CD4-positive, alpha-beta memory T cell (primary cell): ENCODE data around the gene ARID3B. TPM values are rescaled to one million over a fixed set of nuclear protein-coding genes. Genes with fewer than 3 reads are reported as not detected.

ENCODE experiments used
- CTCF ChIA-PET: fragments of 350-600 bp; sonication (Branson Sonifier 250); formaldehyde crosslinking; loops from one replicate; lab custom pipeline; 2021; ENCODE audit warnings: inconsistent platforms; ENCODE audit not compliant: partially characterized antibody; lab: Charles Lee
- POLR2A ChIA-PET: fragments of 350-600 bp; sonication (Branson Sonifier 250); formaldehyde crosslinking; loops from one replicate; lab custom pipeline; 2021; ENCODE audit not compliant: partially characterized antibody; lab: Charles Lee
- DNase-seq, 5 donors: peaks; one replicate each; pipeline versions ENCODE4 v3.0.0 to v3.0.0-alpha.2; 2020 to 2022; ENCODE audit warnings: mixed read lengths in 1 of 5
- H3K27ac ChIP-seq: one replicate; pipeline ENCODE4 v1.7.0; 2013; ENCODE audit warnings: low read depth, low read length
- H3K27me3 ChIP-seq: 2 replicates; pipeline ENCODE4 v1.7.0; 2013; ENCODE audit warnings: mild to moderate bottlenecking, low read length, moderate library complexity; ENCODE audit not compliant: insufficient read depth
- H3K36me3 ChIP-seq: 2 replicates; pipeline ENCODE4 v1.7.0; 2013; ENCODE audit warnings: mild to moderate bottlenecking, low read length, moderate library complexity; ENCODE audit not compliant: insufficient read depth
- H3K4me1 ChIP-seq: 2 replicates; pipeline ENCODE4 v1.7.0; 2013; ENCODE audit warnings: mild to moderate bottlenecking, low read length, moderate library complexity; ENCODE audit not compliant: insufficient read depth
- H3K4me3 ChIP-seq, 2 donors: one replicate each; pipeline ENCODE4 v1.7.0; 2013; ENCODE audit warnings: low read length in 2 of 2, mild to moderate bottlenecking in 1 of 2
- H3K9me3 ChIP-seq, 2 donors: one replicate each; pipeline ENCODE4 v1.7.0; 2013; ENCODE audit warnings: low read length in 2 of 2, control low read depth in 1 of 2; ENCODE audit not compliant: control insufficient read depth in 1 of 2
- H3K27ac Mint-ChIP-seq, 7 donors: one replicate each; pipeline ENCODE4 v1.8.0; 2020 to 2021; ENCODE audit warnings: mixed read lengths in 7 of 7, mild to moderate bottlenecking in 6 of 7, inconsistent platforms in 3 of 7, moderate library complexity in 3 of 7
- H3K27me3 Mint-ChIP-seq, 2 donors: one replicate each; pipeline ENCODE4 v1.8.0; 2020 to 2021; ENCODE audit warnings: mixed read lengths in 2 of 2
- H3K36me3 Mint-ChIP-seq, 2 donors: one replicate each; pipeline ENCODE4 v1.8.0; 2020 to 2021; ENCODE audit warnings: mixed read lengths in 2 of 2, inconsistent platforms in 1 of 2, mild to moderate bottlenecking in 1 of 2
- H3K4me1 Mint-ChIP-seq, 4 donors: one replicate each; pipeline ENCODE4 v1.8.0; 2020 to 2021; ENCODE audit warnings: mixed read lengths in 4 of 4, mild to moderate bottlenecking in 1 of 4
- H3K4me3 Mint-ChIP-seq, 8 donors: one replicate each; pipeline ENCODE4 v1.8.0; 2020 to 2021; ENCODE audit warnings: mixed read lengths in 8 of 8, mild to moderate bottlenecking in 7 of 8, moderate library complexity in 6 of 8, inconsistent platforms in 3 of 8
- H3K9me3 Mint-ChIP-seq, 8 donors: one replicate each; pipeline ENCODE4 v1.8.0; 2020 to 2021; ENCODE audit warnings: mixed read lengths in 8 of 8, mild to moderate bottlenecking in 5 of 8, inconsistent platforms in 3 of 8, moderate library complexity in 1 of 8
- intact Hi-C: fragments of 100-400 bp; cut with micrococcal nuclease; formaldehyde crosslinking; loops from one replicate; pipeline ENCODE4 v1.15.1; 2023
- polyA plus RNA-seq, 2 donors: library from polyadenylated mRNA; unstranded; fragments of 300-500 nt; fragmentation: Illumina TruSeq; gene quantifications; one replicate each; pipeline ENCODE4 v1.2.3, GENCODE V29; 2021
- total RNA-seq, 2 experiments: library from RNA; stranded (reverse); gene quantifications; one replicate each; pipeline ENCODE4 v1.2.3, GENCODE V29; 2021

The ARID3B gene, protein sequence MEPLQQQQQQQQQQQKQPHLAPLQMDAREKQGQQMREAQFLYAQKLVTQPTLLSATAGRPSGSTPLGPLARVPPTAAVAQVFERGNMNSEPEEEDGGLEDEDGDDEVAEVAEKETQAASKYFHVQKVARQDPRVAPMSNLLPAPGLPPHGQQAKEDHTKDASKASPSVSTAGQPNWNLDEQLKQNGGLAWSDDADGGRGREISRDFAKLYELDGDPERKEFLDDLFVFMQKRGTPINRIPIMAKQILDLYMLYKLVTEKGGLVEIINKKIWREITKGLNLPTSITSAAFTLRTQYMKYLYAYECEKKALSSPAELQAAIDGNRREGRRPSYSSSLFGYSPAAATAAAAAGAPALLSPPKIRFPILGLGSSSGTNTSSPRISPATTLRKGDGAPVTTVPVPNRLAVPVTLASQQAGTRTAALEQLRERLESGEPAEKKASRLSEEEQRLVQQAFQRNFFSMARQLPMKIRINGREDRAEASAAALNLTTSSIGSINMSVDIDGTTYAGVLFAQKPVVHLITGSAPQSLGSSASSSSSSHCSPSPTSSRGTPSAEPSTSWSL
- 10 to 100 TPM; 32.9 TPM for total RNA-seq
- polyA plus RNA-seq: 10 to 100 TPM in 1 of 2 donors, 1 to 10 TPM in 1; 4.1 to 16.1 TPM

DNA sequence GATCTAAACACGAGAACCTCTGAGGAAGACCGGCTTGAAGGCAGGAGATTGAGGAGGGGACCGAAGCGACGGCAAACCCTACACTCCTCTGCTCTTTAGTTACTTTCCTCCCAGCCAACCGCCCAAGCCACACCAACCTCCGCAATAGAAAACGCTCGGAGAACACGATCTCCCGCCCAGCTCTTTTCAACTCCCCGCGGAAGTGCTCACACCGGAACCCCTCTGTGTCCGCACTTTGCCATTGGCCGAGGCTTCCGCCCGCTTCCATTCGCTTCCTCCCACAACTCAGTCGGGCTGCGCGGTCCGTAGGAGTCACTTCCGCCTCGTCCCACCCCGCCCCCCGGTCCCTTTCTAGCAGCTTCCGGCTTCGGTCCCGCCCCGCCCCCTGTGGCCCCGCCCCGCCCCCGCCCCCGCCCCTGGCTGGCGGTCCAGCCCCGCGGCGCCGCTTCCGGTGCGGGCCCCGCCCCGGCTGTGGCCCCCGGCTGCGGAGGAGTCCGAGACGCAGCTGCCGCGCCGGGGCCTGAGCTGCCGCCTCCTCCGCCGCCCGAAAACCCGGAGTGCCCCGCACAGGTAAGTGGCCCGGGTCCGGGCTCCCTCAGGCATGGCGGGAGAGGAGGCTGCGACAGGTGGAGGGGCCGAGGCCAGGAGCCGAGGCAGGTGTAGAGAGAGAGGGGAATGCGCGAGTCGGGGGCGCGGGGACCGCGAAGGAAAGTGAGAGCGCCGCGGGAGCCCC, at the start of gene ARID3B:
ARID3B (plus strand) TSS at position 460 of the 733 bp plus-strand sequence. CDS start 2,717 bp downstream, outside the sequence.
- Mint-ChIP-seq H3K27me3 (no peaks in the 10 kb centered on the region), H3K4me1 (peaks cover 37 to 62% (median 51%) of the 10 kb centered on the region in 4 donors), H3K4me3 (peak within 1 kb of the TSS; percentile 94 to 100 (median 98)), H3K9me3 (no peaks in the 10 kb centered on the region), H3K36me3 (peaks cover 0 to 31% of the 10 kb centered on the region in 2 donors), H3K27ac (peak within 1 kb of the TSS; percentile 87 to 99 (median 95))
- H3K36me3 ChIP-seq: no peaks in the 10 kb centered on the region
- no peaks in the 10 kb centered on the region for H3K9me3 ChIP-seq
- H3K27ac ChIP-seq: peak within 1 kb of the TSS; percentile 77
- intact Hi-C loops: loop anchor here (1.0 to 10.0 kb wide), 6 partner anchors 56 to 911 kb away; partner anchors contain the start of genes PML, SIN3A, STOML1 and UBL7
- peak; percentile 89 to 96 (median 93) for DNase-seq
- ChIA-PET POLR2A (interaction anchor here (0.5 to 4.3 kb wide), 21 partner anchors 8 to 1304 kb away, joined by 3 to 68 read pairs (median 3); partner anchors contain the start of genes CLK3, IMP3, MAN2C1 and PPCDC), CTCF (interaction anchor here (0.7 to 1.6 kb wide), 3 partner anchors 10 to 82 kb away, joined by 3 to 6 read pairs (median 3); no protein-coding TSS in a partner anchor)
- peaks cover 39% of the 10 kb centered on the region for H3K4me1 ChIP-seq
- H3K4me3 ChIP-seq: peak within 1 kb of the TSS; percentile 64 to 79
- H3K27me3 ChIP-seq: no peaks in the 10 kb centered on the region

DNA sequence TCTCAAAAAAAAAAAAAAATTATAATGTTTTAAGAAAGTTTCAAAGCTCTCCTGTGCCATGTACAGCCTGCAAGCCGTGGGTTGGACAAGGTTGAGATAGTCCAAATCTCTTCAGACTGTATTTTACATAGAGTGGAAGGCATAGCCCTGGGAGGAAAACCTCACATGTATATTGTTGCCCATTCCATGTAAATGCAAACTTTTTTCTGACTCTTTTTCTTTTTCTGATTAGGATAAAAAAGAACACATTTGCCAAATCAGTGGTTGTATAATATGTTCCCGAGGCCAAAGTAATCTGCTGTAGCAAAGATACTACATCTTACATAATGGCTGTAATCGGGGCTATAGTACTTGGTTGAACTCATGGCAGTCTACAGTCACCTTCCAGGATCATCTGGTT, 44.4 kb upstream of the ARID3B start:
- Histone ChIP-seq H3K4me3 (no peak overlapping the region), H3K36me3 (no peaks in the 10 kb centered on the region), H3K4me1 (no peaks in the 10 kb centered on the region), H3K27me3 (no peaks in the 10 kb centered on the region), H3K9me3 (no peaks in the 10 kb centered on the region), H3K27ac (no peak overlapping the region)
- H3K27ac Mint-ChIP-seq: no peak overlapping the region
- H3K9me3 Mint-ChIP-seq: no peaks in the 10 kb centered on the region
- no peaks in the 10 kb centered on the region for H3K4me1 Mint-ChIP-seq
- H3K27me3 Mint-ChIP-seq: no peaks in the 10 kb centered on the region
- no peak overlapping the region for H3K4me3 Mint-ChIP-seq
- ChIA-PET POLR2A (no interaction called here), CTCF (interaction anchor here (1.1 kb wide), 1 partner anchor 111 kb away, joined by 3 read pairs; no protein-coding TSS in a partner anchor)
- intact Hi-C loops: no loop called here
- DNase-seq: no peak
- H3K36me3 Mint-ChIP-seq: peaks cover 3 to 9% of the 10 kb centered on the region in 2 donors

DNA sequence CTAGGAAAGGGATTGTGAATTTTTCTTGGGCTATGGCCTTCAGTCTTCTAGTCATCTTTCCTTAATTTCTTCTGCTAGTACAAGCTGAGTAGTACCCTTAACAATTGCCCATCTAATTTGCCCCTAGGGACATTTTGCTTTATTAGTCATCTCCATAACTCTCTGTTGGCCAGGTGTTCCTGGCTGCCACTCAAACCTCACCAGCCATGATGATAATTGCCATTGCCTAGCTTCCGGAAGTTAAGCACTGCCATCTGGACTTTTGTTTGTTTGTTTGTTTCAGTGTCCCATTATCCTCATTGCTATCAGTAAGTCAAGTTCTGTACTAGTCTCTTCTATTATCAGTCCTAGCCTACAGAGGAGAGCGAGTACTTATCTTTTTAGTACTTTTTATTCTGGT, 43.4 kb upstream of the ARID3B start:
- H3K9me3 ChIP-seq: no peaks in the 10 kb centered on the region
- Mint-ChIP-seq H3K27ac (peak overlapping the region in 1 of 7 donors; percentile 8), H3K4me1 (no peaks in the 10 kb centered on the region), H3K27me3 (no peaks in the 10 kb centered on the region), H3K36me3 (peaks cover 3 to 11% of the 10 kb centered on the region in 2 donors), H3K9me3 (no peaks in the 10 kb centered on the region), H3K4me3 (no peak overlapping the region)
- intact Hi-C loops: no loop called here
- no peak overlapping the region for H3K4me3 ChIP-seq
- no peak overlapping the region for H3K27ac ChIP-seq
- ChIA-PET POLR2A (no interaction called here), CTCF (interaction anchor here (0.7 kb wide), 1 partner anchor 167 kb away, joined by 4 read pairs; no protein-coding TSS in a partner anchor)
- no peaks in the 10 kb centered on the region for H3K27me3 ChIP-seq
- no peaks in the 10 kb centered on the region for H3K4me1 ChIP-seq
- H3K36me3 ChIP-seq: no peaks in the 10 kb centered on the region
- no peak for DNase-seq

DNA sequence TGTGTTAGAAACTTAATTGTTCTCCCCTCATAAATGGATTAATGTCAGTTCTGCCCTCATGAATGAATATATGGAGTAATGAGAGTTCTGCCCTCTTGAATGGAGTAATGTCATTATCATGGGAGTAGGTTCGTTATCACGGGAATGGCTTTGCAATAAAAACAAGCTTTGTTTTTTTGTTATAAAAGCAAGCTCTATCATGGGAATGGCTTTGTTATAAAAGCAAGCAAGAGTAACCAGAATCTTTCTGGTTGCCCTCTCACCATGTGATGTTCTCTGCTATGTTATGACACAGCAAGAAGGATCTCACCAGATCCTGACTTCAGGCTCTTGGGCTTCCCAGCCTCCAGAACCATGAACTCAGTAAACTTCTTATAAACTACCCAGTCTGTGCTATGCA, 41.7 kb upstream of the ARID3B start:
- no peaks in the 10 kb centered on the region for H3K4me1 ChIP-seq
- peaks cover 12 to 19% of the 10 kb centered on the region in 2 donors for H3K36me3 Mint-ChIP-seq
- no peaks in the 10 kb centered on the region for H3K36me3 ChIP-seq
- H3K9me3 Mint-ChIP-seq: no peaks in the 10 kb centered on the region
- no peak overlapping the region for H3K27ac Mint-ChIP-seq
- no peak overlapping the region for H3K27ac ChIP-seq
- H3K4me1 Mint-ChIP-seq: no peaks in the 10 kb centered on the region
- H3K27me3 Mint-ChIP-seq: no peaks in the 10 kb centered on the region
- intact Hi-C loops: no loop called here
- H3K4me3 ChIP-seq: no peak overlapping the region
- no peak for DNase-seq
- H3K4me3 Mint-ChIP-seq: no peak overlapping the region
- H3K9me3 ChIP-seq: no peaks in the 10 kb centered on the region
- POLR2A ChIA-PET: no interaction called here
- CTCF ChIA-PET: interaction anchor here (0.9 kb wide), 1 partner anchor 10 kb away, joined by 3 read pairs; no protein-coding TSS in a partner anchor
- H3K27me3 ChIP-seq: no peaks in the 10 kb centered on the region

DNA sequence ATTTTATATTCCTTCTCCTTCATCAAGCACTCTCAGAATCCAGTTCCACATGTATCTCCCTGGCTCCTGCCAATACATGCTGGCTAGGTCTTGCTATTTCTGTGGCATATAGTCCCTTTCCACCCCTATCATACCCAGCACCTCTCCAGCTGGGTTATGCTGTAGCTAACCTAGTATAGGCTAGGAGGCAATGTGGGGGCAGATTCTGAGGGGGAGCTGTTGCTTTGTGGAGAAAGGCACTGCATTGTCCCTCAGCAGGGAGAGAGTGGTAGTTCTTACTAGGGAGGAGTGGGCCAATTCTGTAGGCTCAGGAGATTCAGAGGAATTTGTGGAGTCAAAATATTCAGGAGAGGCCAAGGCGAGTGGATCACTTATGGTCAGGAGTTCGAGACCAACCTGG, 40.6 kb upstream of the ARID3B start:
- no peaks in the 10 kb centered on the region for H3K36me3 ChIP-seq
- POLR2A ChIA-PET: no interaction called here
- CTCF ChIA-PET: no interaction called here
- H3K4me3 ChIP-seq: no peak overlapping the region
- Mint-ChIP-seq H3K27me3 (no peaks in the 10 kb centered on the region), H3K9me3 (no peaks in the 10 kb centered on the region), H3K36me3 (peaks cover 15 to 20% of the 10 kb centered on the region in 2 donors), H3K27ac (no peak overlapping the region), H3K4me1 (no peaks in the 10 kb centered on the region), H3K4me3 (no peak overlapping the region)
- H3K27me3 ChIP-seq: no peaks in the 10 kb centered on the region
- DNase-seq: no peak
- H3K9me3 ChIP-seq: no peaks in the 10 kb centered on the region
- intact Hi-C loops: no loop called here
- no peak overlapping the region for H3K27ac ChIP-seq
- H3K4me1 ChIP-seq: no peaks in the 10 kb centered on the region

DNA sequence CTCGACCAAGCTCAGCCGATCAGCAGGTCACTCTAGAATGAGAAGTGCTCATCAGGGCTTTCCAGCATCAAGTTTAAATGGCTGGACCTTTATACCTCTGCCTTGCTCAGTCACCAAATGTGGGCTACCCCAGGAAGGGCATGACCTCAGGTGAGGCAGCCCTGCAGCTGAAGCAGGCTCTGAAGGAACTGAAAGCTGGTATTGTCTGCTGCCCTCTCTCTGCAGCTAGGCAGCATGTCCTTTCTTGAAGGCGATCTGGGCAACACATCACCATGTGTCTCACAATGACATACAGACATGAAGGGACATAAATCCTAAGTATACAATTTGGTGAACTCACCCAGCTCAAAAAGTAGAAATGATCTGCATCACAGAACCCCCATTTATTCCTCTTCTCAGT, 38.7 kb upstream of the ARID3B start:
- Mint-ChIP-seq H3K27ac (no peak overlapping the region), H3K9me3 (no peaks in the 10 kb centered on the region), H3K36me3 (peaks cover 18 to 29% of the 10 kb centered on the region in 2 donors), H3K4me3 (no peak overlapping the region), H3K4me1 (no peaks in the 10 kb centered on the region), H3K27me3 (no peaks in the 10 kb centered on the region)
- Histone ChIP-seq H3K9me3 (no peaks in the 10 kb centered on the region), H3K4me3 (no peak overlapping the region), H3K36me3 (no peaks in the 10 kb centered on the region), H3K27me3 (no peaks in the 10 kb centered on the region), H3K4me1 (no peaks in the 10 kb centered on the region), H3K27ac (no peak overlapping the region)
- CTCF ChIA-PET: no interaction called here
- intact Hi-C loops: no loop called here
- DNase-seq: no peak
- POLR2A ChIA-PET: no interaction called here

DNA sequence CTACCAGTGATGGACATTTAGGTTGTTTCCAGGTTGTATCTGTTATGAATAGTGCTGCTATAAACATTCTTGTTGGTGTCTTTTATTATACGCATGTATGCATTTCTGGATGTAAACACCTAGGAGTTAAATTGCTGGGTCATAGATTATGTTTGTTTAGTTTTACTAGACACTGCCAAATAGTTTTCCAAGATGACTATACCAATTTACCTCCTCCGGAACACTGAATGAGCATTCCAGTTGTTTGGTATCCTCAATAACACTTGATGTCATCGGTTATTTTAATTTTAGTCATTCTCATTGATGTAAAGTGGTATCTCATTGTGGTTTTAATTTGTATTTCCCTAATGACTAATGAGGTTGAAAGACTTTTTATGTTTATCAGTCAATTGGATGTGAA, 36.6 kb upstream of the ARID3B start:
- Mint-ChIP-seq H3K9me3 (no peaks in the 10 kb centered on the region), H3K27me3 (no peaks in the 10 kb centered on the region), H3K4me3 (no peak overlapping the region), H3K36me3 (peaks cover 18 to 29% of the 10 kb centered on the region in 2 donors), H3K4me1 (no peaks in the 10 kb centered on the region), H3K27ac (no peak overlapping the region)
- no peak for DNase-seq
- Histone ChIP-seq H3K27ac (no peak overlapping the region), H3K4me3 (no peak overlapping the region), H3K27me3 (no peaks in the 10 kb centered on the region), H3K36me3 (no peaks in the 10 kb centered on the region), H3K9me3 (no peaks in the 10 kb centered on the region), H3K4me1 (no peaks in the 10 kb centered on the region)
- intact Hi-C loops: no loop called here
- ChIA-PET POLR2A (no interaction called here), CTCF (no interaction called here)
